ENCODE data around the gene PLEKHA6.
"Not testable (repeated sequence)": the region's sequence is repeated elsewhere in the genome, so short reads cannot be mapped to it uniquely, and the experiment has no call there.

Gene PLEKHA6

DNA sequence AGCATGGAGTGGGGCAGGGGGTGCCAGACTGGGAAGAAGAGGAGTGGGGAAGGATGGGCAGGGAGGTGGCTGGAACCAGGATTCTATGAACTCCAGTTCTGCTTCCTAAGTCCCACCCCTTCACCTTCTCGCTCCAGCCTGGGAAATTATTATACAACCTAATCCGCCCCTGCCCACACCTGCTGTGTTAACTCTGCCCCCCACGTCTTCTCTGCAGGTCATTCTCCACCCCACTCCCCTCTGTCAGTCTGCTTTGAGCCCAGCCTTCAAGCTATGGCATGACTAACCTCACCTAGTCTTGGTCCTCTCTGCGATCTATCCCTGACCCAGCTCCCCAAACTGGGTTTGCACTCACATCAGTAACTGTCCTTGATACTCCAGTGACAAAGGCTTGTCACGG lies 99.9 kb downstream of the PLEKHA6 start:
- no peak for DNase-seq

DNA sequence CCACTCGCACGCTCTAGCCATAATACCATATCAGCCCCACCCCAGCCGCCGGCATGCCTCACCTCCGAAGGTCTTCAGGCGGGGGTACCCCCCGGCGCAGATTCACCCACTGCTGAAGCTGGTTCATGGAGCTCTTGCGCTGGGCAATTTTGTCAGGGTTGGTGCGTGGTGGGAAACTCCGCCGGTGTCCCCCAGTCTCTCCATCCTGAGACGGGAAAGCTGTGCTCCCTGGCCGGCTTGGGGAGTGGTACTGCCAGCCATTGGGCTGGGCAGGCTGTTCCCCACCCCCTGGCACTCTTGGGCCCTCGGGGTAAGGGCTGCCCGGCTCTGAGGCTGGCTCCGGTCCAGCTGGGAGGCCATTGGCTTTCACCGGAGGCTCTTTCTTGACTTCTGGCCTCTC lies 100.5 kb downstream of the PLEKHA6 start:
- no peak for DNase-seq

DNA sequence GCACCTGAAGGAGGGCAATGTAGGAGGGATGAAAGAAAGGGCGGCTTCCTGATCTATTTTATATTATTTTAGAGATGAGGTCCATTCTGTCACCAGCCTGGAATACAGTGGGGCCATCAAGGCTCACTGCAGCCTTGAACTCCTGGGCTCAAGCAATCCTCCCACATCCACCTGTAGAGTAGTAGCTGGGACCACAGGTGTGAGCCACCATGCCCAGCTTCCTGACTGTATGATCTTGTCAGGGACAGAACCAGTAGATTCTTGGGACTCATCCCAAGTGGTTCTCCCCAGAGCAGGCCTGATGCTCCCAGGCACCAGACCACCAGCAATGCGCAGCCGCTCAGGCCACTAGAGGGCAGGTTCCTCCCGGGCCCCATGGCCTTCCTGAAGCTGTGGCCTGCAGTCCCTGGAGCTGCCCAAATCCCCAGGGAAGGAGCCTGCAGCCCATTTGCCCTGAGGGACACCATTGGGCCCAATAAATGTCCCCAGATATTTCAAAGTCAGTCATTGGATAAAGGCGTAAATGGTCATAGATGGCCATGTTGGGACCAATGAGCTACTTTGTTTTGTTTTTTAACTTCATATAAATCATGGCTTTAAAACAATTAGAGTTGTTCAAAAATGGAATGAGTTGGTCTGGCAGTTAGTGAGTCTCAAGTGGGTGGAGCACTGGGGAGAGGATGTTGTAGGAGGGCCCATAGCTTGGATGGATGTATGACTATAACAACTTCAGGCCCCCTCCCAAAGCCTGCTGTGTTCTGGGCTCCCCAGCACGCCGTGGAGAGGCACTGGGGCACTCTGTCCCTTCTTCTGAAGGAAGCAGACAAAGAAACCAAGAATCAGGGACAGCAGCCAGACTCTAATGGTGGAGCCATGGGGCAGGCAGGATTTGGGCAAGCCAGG lies 101.3 kb downstream of the PLEKHA6 start:
- peak; percentile 7 for DNase-seq

DNA sequence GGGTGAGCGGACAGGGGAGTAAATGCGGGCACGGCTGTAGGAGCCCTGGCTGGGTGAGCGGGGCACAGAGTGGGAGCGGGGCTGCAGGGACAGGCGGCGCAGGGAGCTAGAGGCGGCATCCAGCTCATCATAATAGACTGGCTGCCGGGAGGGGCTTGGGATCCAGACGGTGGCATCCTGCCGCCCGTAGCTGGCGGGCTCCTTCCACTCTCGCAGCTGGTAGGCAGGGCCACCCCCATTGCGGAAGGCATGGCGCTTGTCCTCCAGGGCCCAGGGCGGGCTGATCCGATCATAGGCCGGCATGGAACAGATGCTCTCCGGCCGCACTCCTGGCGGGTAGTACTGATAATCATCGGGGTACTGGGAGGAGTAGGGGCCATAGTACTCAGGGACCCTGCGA lies 102.3 kb downstream of the PLEKHA6 start:
- DNase-seq, result no peak

DNA sequence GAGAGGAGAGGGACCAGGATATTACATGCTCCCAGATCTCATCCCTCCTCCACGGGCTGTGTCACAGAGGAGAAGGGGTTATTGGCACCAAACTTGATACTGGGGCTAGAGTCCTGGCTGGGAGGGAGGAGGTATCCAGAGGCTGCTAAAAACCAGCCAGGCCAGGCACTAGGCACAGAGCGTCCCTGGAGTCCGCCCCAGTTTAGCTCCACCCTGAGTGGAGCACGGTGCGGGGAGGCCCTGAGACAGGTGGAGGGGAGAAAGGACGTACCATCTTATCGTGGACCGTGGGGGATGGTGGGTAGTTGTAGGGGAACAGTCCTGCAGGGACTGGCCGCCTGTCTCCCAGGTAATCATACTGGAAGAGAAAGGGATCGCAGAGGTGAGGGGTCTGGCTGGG lies 103.2 kb downstream of the PLEKHA6 start:
- no peak for DNase-seq

DNA sequence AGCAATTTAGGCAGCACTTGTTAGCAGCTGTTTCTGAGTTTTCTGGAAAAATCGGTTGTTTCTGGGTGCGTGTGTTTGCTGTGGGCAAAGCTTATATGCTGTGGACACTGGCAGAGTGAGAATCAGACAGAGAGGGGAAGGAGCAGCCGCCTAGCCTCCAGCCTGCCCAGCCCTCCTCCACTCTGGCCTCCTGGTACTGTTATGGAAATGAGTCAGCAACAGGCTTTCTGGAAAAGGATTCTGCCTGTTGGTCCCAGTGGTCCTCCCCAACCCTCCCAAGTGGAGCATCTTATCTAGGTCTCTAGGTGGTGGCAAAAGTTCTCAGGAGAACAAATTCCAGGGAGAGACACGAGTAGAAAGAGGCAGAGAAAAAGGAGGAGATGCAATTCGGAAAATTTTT lies 103.8 kb downstream of the PLEKHA6 start:
- no peak for DNase-seq

DNA sequence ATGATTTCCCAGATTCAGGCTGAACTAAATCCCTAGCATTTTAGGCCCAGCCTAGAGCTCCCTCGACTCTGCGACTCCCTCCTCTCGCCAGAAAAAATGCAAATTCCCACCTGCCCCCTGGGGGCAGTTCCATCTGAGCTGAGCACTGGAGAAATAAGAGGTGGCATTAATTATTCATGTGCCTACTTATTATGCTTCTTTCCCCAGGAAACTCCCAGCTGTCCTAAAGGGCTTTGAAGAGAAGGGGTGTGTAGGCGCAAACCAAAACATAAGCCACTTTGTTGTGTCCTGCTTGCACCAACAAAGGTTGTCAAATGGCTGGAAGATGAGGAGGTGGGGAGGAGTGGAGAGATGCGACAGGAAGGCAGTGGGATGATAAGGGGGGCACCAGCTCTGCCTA lies 104.5 kb downstream of the PLEKHA6 start:
- DNase-seq, result no peak

DNA sequence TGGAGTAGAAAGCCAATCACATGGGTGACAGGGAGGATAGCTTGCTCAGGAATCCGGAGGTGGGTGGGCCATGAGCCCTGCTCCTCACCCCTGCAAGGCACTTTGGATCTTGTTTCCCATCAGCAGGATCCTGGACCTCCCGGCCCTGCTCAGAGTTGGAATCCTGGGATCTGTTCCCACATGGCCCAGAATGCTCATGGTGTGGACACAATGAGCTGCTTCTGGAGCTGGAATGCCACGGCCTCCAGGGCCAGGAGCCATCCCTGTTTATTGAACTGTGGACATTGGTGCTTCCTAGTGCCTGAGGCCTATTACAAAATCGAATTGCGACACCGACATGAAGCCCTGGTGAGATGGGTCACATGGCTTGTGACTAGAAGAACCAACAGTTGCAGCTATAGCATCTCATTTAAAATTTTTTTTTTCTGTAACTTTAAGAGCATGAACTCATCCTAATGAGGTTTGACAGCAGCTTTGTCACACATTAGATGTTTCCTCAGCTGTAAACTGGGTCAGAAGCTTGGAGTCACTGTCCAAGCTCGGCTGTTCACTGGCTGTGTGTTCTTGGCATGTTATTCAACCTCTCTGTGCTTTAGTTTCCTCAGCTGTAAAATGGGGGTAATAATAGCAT lies 105.6 kb downstream of the PLEKHA6 start:
- DNase-seq, result no peak

DNA sequence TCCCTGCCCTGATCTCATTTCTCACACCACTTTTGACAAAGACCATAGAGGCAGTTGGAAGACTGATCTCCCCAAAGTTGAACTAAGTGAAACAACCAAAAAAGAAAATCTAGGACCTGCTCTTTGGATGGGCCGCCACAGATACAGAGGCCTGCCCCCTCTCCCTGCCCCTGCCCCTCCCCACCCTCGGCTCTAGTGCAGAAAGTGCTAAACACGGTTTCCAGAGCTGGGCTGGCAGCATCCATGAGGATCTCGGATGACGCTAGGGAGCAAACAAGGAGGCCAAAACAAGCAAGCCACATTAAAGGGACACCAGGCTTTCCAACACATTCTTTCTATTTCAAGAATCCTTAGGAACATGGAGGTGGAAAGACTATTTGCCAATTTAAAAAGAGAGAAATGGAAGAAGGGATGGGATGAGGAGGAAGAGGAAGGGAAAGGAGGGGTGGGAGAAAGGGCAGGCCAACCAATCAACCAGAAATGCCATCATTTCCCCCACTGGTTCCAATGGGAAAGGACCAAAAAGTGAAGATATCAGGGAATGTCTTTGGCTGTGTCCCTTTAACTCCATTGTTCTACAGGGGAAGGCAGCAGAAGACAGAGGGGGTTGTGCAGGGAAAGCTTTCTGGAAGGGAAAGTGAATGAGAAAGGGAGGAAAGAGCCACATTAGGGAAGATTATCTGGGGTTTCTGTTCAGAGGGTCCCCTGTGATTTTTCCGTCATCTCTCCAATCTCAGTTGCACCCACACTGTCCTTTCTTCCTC lies 107.6 kb downstream of the PLEKHA6 start:
- no peak for DNase-seq

DNA sequence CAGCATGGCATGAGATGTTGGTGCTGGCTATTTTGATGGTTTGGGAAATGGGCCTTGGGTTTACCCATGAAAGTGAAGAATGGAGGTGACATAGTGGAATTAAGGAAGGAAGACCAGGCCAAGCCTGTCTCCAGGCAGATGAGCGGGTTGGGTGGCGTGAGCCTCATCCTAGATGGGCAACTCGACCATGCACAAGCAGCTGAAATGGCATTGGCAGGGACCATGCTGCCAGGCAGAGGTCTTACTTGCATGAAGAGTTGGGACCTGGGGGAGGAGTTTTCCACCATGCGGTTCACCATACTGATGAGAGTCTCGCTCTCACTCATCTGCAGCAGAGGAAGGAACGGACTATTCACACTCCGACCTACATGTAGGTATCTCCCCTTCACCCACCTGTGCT lies 108.4 kb downstream of the PLEKHA6 start:
- DNase-seq, result no peak

DNA sequence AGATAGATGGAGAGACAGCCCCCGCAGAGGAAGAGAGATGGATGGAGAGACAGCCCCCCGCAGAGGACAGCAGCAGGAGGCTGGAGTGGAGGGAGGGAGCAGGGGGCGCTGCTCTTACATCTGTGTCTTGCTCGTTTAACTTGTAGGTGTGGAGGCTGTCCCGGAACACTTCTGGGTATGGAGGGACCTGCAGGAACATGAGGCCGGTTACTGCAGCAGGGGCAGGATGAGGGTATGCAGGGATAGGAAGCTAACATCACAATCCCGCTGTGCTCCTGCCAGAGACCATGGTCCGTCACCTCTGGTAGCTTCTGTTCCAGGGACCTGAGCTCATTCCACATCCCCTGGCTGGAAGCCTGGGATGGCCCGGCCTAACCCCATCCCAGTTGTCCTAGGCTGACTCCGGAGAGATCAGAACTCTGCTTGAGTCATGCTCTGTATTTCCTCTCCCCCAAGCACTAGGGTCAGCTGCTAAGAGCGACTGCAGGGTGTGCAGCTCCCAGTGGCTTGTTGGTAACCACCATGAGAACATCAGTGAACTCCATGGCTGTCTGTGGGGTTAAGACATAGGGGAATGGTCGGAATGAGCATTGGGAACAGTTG lies 109.2 kb downstream of the PLEKHA6 start:
- no peak for DNase-seq

DNA sequence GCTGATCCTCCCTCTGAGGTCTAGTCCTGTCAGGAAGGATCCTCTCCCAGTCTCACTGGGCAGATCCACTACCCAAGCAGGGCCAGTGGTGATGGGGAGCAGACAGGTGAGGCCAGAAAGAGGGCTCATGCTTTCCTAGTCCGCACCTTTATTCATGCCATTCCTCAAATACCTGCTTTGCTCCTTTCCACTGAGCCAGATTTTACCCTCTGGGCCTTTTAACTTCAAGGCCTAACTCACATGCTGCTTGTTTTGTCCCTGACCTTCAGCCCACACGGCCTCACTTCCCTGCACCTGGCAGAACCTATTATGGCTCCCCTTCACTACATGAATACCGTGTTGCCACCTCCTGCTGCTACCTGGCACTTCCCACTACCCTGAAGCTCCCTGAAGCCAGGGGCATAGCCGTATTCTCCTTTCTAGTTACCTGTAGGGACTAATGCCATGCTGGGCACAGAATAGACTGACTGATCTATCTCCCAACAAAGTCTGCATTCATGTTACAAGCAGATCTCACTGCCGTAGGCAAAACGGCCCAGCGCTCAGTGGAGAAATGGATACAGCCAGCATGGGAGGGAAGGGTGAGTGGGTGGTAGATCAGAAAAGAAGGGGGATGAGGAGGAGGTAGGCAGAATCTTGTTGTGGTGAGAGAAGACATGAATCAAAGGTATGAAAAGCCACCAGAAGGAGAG lies 109.8 kb downstream of the PLEKHA6 start:
- DNase-seq, result no peak

DNA sequence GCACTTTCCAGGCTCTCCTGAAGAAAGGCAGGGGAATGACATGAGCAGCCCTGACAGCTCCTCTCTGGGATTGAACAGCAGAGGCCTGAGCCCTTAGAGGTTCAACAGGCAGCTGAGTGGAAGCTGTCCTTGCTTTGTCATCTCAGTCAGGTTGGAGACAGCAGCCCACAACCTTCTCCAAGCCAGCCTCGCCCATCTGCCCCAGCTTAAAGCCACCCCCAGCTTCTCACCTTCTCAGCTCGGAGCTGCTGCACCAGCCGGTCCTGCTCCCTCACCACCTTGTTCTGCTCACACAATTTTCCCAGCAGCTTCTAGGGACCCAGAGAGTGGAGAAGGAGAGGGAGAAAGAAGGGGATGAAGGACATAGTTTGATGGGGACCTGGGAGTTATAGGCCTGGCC lies 110.8 kb downstream of the PLEKHA6 start:
- DNase-seq, result no peak

DNA sequence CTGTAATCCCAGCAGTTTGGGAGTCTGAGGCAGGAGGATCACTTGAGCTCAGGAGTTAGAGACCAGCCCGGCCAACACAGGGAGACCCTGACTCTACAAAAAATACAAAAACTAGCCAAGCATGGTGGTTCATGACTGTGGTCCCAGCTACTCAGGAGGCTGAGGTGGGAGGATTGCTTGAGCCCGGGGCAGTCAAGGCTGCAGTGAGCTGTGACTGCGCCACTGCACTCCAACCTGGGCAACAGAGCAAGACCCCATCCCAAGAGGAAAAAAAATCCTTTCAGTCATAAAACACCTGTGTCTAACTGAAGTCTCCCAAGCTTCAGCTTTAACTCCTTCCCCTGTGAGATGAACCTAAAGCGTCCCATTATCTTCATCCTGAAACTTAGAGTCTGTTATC lies 112.9 kb downstream of the PLEKHA6 start:
- DNase-seq, result no peak

DNA sequence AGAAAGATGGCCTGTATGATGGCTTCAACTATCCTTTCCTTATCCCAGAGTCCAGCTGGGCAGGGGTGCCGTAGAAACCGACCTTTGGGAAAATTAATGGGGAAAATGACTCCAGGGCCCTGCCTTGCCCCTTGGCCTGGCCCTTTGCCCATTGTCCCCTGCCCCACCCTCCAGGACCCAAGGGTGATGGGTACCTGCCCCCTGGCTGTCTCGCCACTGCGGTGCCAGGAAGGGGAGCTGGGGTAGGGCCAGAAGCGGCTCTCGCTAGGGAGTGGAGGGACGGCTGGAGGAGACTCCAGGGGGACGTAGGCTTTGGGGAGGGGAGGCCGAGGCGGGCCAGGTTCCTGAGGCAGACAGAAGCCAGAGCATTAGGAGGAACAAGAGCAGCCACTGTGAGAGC lies 116.8 kb downstream of the PLEKHA6 start:
- no peak for DNase-seq

DNA sequence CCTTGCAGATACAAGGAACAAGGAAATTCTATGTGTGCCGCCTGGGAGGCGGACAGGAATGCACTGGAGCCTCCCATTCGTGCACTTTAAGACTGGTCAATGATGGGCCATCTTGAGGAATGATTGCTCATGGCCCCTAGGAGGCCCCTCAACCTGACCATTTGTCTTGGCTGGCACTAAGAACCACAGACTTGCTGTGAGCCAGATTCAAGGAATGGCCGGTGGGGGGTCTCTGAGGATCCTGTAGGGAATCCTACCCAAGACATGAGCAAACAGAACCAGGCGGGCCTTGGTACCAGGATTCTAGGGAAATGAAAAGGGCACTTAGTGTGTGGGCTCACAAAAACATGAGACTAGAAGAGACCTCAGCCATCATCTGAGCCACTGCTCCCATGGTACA lies 117.8 kb downstream of the PLEKHA6 start:
- DNase-seq, result no peak

DNA sequence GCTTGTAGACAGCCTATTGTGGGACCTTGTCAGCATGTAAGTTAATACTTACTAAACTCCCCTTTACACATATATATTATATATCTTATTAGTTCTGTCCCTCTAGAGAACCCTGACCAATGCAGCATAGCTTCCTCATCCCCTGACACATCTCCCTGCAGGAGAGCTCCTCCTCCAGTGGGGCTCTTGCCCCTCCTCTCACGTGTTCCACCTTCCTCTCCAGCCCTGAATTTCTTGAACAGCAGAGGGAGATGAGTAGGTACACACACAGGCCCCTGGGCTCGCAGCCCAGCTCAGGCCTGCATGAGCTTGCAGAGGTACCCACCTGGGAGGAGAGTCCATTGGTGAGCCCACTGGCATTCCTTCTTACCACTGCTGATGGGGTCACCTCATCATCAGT lies 118.7 kb downstream of the PLEKHA6 start:
- DNase-seq, result no peak

DNA sequence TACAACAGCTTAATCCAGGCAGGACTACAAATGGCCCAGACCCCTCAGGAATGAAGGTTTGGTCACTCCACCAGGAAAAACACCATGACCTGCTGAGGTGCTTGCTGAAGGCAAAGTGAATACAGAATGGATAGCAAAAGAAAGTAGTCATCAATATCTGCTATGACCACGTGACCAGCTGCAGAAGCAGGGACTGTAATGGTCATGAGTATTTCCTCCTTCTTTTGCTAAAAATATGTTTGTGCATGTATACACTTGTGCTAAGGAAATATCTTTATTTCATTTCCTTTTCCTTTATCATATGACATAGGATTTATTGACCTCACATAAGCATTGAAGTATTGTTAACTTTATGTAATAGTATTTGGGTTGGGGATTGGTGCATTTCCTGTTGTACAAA lies 119.5 kb downstream of the PLEKHA6 start:
- DNase-seq, result no peak

DNA sequence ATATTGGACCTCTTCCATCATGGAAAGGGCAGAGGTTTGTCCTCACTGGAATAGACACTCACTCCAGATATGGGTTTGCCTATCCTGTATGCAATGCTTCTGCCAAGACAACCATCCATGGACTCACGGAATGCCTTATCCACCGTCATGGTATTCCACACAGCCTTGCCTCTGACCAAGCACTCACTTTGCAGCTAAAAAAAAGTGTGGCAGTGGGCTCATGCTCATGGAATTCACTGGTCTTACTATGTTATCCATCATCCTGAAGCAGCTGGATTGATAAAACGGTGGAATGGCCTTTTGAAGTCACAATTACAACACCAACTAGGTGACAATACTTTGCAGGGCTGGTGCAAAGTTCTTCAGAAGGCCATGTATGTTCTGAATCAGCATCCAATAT lies 120.3 kb downstream of the PLEKHA6 start:
- not testable (repeated sequence) for DNase-seq

DNA sequence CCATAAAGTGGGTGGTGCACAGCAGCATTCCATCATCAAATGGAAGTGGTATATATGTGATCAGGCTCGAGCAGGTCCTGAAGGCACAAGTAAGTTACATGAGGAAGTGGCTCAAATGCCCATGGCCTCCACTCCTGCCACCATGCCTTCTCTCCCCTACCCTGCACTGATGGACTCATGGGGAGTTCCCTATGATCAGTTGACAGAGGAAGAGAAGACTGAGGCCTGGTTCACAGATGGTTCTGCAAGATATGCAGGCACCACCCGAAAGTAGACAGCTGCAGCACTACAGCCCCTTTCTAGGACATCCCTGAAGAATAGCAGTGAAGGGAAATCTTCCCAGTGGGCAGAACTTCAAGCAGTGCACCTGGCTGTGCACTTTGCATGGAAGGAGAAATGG lies 121.2 kb downstream of the PLEKHA6 start:
- DNase-seq, result not testable (repeated sequence)

DNA sequence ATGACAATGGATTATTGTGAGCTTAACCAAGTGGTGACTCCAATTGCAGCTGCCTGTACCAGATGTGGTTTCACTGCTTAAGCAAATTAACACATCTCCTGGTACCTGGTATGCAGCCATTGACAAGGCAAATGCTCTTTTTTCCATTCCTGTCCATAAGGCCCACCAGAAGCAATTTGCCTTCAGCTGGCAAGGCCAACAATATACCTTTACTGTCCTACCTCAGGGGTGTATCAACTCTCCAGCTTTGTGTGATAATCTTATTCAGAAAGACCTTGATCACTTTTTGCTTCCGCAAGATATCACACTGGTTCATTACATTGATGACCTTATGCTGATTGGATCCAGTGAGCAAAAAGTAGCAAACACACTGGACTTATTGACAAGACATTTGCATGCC lies 122.2 kb downstream of the PLEKHA6 start:
- not testable (repeated sequence) for DNase-seq

DNA sequence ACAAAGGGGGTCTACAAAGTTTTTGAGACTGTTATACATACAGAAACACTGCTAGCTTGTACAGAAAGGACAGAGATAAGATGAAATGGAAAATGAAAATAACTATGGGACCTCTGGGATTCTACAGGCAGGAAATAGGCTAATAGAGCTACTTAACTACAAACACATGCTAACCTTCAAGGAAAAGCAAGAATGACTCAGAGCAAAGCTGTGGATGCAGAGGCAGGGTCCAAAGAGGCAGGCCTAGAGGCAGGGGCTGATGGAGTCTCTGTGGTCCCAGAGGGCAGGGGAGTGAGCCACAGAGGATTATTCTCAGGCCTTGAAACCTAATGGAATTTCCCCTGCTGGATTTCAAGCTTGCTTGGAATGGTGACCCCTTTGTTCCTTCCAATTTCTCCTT lies 127.2 kb downstream of the PLEKHA6 start:
- DNase-seq, result no peak

DNA sequence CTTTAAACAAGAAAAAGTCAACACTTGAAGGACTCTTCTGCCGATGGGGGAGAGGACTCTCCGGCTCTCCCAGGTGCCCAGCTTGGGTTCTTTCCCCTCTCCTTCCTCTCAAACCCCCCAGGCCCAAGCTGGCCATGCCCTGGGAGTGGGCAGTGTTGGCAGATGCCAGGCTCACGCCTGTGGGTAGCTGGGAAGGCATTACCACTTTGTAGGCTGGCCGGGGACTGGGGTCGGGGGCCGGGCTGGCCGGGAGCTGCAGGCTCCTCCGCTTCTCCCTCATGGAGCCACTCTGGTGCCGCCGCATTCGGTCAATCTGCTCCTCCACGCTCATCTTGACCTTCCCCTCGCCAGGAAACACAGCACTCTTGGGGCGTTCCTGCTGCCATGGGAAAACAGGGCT lies 129.5 kb downstream of the PLEKHA6 start:
- no peak for DNase-seq
